Renal cortical epithelial cell (primary cell): ENCODE data around the gene STAG2. TPM values are rescaled to one million over a fixed set of nuclear protein-coding genes. Genes with fewer than 3 reads are reported as not detected.

Experiments
- total RNA-seq: library from RNA; depleted of rRNA; stranded (reverse); fragments of >200 nt; gene quantifications from 2 replicates; pipeline ENCODE4 v1.2.3, GENCODE V29; 2014

The STAG2 gene
- total RNA-seq, 1 donor from 2014 or later, result 95.2 TPM

Other genes with a start within 250 kb of the STAG2 start
- 42.7 and 97.8 TPM in 2 replicates for gene THOC2, start 228.7 kb upstream of the STAG2 start, total RNA-seq
- 47.8 and 58.0 TPM in 2 replicates for gene XIAP, start 101.7 kb upstream of the STAG2 start, total RNA-seq